ENCODE results near the gene RBMS2. TPM values are rescaled to one million over a fixed set of nuclear protein-coding genes. Genes with fewer than 3 reads are reported as not detected.

Gene RBMS2
- polyA plus RNA-seq, 1 of the 3 experiments (the other 2 are of a cell fraction) = 8.9 TPM

DNA sequence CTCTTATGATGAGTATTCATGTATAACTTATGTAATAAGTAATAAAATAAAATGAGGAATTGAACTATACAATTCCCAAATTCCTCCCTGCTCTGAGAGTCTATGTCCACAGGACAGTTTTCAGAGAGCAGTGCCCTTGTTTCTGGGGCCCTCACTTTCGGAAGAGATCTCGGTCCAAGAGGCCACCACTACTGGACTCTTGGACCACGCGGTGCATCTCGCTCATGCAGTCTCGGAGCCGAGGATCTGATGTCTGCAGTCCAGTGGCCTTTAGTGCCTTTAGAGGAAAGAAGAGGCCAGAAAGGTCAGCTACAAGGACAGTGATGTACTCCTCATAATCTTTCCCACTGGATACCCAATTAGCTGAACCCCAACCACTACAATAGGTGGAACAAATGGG, 42.0 kb upstream of the RBMS2 start:
- H3K9ac ChIP-seq = no peak overlapping the region
- no peaks in the 10 kb centered on the region for H3K9me3 ChIP-seq
- H3K27ac ChIP-seq (ENCODE audit: low read depth in 2 of 2, low read length in 1 of 2) = no peak overlapping the region
- no peak overlapping the region for H3K4me2 ChIP-seq
- no peak overlapping the region for H2AFZ ChIP-seq (ENCODE audit: low read depth)
- H3K79me2 ChIP-seq (ENCODE audit: insufficient read depth) = no peaks in the 10 kb centered on the region
- peaks cover 2% of the 10 kb centered on the region for H3F3A ChIP-seq (replicated peaks; ENCODE audit: insufficient read depth)
- H4K20me1 ChIP-seq (ENCODE audit: insufficient read depth) = no peaks in the 10 kb centered on the region
- no peak for DNase-seq
- CTCF ChIA-PET = interaction anchor here (1.0 kb wide), 1 partner anchor 11 kb away, joined by 3 read pairs; no protein-coding TSS in a partner anchor
- WGBS (ENCODE audit: low lambda C conversion rate) = 97% methylated on average over 7 of the region's 7 CpGs
- H3K27me3 ChIP-seq (ENCODE audit: insufficient read depth) = no peaks in the 10 kb centered on the region
- H3K4me3 ChIP-seq (ENCODE audit: low read depth in 2 of 2, low read length in 1 of 2) = no peak overlapping the region
- H3K36me3 ChIP-seq (replicated peaks in 1 of 2; ENCODE audit: control insufficient read depth in 1 of 2, insufficient read depth in 2 of 2, low read length in 1 of 2) = no peaks in the 10 kb centered on the region
- H3K9me2 ChIP-seq = no peaks in the 10 kb centered on the region
- TF ChIP-seq RFX5 (IDR thresholded peaks at IDR 0.05; ENCODE audit: low read length) (no peak), YY1 (IDR thresholded peaks at IDR 0.05; ENCODE audit: low read depth) (no peak), EP300 (IDR thresholded peaks at IDR 0.05; ENCODE audit: borderline replicate concordance in 1 of 2, low read depth in 1 of 2, low read length in 1 of 2) (no peak), FOXJ3 (CRISPR knock-in tag; IDR thresholded peaks at IDR 0.05) (no peak), JUND (IDR thresholded peaks at IDR 0.05) (no peak), CHD2 (IDR thresholded peaks at IDR 0.05; ENCODE audit: low read length, partially characterized antibody) (no peak), GABPA (IDR thresholded peaks at IDR 0.05; ENCODE audit: low read depth) (no peak), POLR2AphosphoS5 (IDR thresholded peaks at IDR 0.05; ENCODE audit: low read depth, low read length) (no peak), NRF1 (IDR thresholded peaks at IDR 0.05; ENCODE audit: low read depth, low read length) (no peak), ELF1 (IDR thresholded peaks at IDR 0.05) (no peak), TAF1 (IDR thresholded peaks at IDR 0.05; ENCODE audit: borderline replicate concordance, low read depth, low read length) (no peak), TEAD4 (IDR thresholded peaks at IDR 0.05; ENCODE audit: borderline replicate concordance, insufficient read depth) (no peak)
- TF ChIP-seq, protein P1, sequence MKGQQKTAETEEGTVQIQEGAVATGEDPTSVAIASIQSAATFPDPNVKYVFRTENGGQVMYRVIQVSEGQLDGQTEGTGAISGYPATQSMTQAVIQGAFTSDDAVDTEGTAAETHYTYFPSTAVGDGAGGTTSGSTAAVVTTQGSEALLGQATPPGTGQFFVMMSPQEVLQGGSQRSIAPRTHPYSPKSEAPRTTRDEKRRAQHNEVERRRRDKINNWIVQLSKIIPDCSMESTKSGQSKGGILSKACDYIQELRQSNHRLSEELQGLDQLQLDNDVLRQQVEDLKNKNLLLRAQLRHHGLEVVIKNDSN (IDR thresholded peaks at IDR 0.05; ENCODE audit: borderline replicate concordance, low read depth) = no peak
- TF ChIP-seq, protein P2, sequence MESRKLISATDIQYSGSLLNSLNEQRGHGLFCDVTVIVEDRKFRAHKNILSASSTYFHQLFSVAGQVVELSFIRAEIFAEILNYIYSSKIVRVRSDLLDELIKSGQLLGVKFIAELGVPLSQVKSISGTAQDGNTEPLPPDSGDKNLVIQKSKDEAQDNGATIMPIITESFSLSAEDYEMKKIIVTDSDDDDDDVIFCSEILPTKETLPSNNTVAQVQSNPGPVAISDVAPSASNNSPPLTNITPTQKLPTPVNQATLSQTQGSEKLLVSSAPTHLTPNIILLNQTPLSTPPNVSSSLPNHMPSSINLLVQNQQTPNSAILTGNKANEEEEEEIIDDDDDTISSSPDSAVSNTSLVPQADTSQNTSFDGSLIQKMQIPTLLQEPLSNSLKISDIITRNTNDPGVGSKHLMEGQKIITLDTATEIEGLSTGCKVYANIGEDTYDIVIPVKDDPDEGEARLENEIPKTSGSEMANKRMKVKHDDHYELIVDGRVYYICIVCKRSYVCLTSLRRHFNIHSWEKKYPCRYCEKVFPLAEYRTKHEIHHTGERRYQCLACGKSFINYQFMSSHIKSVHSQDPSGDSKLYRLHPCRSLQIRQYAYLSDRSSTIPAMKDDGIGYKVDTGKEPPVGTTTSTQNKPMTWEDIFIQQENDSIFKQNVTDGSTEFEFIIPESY (IDR thresholded peaks at IDR 0.05; ENCODE audit: borderline replicate concordance, low read depth) = no peak
- TF ChIP-seq, protein P3, sequence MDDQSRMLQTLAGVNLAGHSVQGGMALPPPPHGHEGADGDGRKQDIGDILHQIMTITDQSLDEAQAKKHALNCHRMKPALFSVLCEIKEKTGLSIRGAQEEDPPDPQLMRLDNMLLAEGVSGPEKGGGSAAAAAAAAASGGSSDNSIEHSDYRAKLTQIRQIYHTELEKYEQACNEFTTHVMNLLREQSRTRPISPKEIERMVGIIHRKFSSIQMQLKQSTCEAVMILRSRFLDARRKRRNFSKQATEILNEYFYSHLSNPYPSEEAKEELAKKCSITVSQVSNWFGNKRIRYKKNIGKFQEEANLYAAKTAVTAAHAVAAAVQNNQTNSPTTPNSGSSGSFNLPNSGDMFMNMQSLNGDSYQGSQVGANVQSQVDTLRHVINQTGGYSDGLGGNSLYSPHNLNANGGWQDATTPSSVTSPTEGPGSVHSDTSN (IDR thresholded peaks at IDR 0.05) = no peak
- TF ChIP-seq, protein P4, sequence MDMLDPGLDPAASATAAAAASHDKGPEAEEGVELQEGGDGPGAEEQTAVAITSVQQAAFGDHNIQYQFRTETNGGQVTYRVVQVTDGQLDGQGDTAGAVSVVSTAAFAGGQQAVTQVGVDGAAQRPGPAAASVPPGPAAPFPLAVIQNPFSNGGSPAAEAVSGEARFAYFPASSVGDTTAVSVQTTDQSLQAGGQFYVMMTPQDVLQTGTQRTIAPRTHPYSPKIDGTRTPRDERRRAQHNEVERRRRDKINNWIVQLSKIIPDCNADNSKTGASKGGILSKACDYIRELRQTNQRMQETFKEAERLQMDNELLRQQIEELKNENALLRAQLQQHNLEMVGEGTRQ (IDR thresholded peaks at IDR 0.05; ENCODE audit: borderline replicate concordance, low read depth, low read length) = no peak
- POLR2A ChIA-PET = no interaction called here
- H3K4me1 ChIP-seq (ENCODE audit: control insufficient read depth in 1 of 2, insufficient read depth in 2 of 2, low read depth in 1 of 2, low read length in 1 of 2) = no peaks in the 10 kb centered on the region; a peak in 1 of 4 replicates
